Kidney capillary endothelial cell (primary cell): ENCODE results near the gene HOGA1.

Experiments used
- DNase-seq: peaks from one replicate; pipeline ENCODE4 v3.0.0-alpha.2; 2018; ENCODE audit warnings: low spot score

Gene HOGA1

DNA sequence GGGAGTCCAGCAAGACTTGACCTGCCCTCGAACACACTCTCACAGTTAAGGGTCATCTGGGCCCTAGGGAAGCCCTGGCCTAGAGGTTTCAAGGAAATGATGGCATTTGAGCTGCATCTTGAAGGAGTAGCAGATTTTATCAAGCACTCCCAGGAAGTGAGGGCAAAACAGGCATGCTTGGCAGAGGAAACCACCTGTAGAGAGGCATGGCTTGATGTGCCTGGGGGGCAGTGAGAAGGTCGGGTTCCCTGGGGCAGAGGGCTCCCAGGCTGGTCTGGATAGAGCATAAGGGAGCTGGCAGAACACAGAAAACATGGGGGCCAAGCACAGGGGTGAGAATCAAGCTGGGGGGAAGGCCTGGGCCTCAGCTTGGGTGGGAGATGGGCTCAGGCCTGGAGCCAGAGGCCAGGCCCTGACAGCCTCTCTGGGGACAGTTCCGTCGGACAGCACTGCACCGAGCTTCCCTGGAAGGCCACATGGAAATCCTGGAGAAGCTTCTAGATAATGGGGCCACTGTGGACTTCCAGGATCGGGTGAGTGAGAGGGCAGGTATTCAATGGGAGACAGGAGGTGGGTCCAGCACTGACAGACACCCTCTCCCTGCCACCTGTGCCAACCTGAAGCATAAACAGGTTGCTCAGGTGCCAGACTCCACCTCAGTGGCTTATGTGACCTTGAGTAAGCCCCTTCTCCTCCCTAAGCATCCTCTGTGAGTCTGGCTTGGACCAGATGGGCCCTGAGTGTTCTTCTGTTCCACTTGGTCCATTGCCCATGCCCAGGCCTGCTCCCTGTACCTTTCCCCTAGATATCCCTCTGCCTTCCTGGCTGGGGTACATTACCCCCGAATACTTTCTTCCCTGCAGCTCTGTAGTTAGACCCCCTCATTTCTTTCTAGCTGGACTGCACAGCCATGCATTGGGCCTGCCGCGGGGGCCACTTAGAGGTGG, 3.5 kb upstream of the HOGA1 start:
- no peak for DNase-seq

DNA sequence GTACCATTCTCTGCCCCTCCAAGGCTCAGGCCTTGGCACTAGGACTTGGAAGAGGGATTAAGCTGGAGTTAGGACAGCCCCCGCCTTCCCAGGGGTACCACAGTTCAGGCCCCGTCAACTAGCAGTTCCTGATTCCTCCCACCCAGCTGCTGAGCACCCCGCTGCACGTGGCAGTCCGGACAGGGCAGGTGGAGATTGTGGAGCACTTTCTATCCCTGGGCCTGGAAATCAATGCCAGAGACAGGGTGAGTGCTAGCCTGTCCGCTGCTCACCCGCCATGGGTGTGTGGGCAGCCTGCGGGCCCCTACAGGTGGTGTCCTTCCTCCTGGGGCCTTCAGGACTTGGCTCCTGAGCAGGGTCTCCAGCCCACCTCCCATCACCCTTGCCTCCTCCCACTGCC, 2.0 kb upstream of the HOGA1 start:
- DNase-seq, result no peak

DNA sequence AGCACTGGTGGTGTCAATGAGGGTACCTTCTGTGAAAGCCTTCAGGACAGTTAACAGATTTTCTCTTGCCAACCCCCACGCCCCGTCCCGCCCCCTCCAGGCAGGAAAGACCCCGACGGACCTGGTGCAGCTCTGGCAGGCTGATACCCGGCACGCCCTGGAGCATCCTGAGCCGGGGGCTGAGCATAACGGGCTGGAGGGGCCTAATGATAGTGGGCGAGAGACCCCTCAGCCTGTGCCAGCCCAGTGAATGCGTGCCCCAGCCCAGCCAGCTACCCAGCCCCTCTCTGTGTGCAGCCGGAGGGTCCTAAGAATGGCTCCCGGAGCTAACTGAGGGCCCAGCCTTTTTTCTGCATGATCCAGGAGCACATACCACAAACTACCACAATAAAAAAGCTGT, 713 bp upstream of the HOGA1 start:
- DNase-seq, result no peak

- no peak for DNase-seq
These were observed 729 bp downstream of the HOGA1 start for GRCh38 chr10:97584798-97585438.

GRCh38 chr10:97585439-97585811, 1.2 kb downstream of the HOGA1 start:
- DNase-seq, result no peak

DNA sequence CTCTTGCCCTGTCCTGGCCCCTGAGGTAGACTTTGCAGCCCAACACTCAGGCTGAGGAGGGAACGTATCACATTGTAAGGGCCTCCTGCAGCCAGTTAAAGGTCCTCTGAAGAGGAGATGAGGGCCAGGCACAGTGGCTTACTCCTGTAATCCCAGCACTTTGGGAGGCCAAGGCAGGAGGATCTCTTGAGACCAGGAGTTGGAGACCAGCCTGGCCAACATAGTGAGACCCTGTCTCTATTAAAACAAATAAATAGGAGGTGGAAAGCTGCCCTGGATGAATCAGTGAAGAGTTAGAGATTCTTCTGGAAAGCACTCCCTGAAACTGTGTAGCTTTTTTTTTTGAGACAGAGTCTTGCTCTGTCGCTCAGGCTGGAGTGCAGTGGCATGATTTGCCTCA, 3.0 kb downstream of the HOGA1 start:
- DNase-seq, result no peak

DNA sequence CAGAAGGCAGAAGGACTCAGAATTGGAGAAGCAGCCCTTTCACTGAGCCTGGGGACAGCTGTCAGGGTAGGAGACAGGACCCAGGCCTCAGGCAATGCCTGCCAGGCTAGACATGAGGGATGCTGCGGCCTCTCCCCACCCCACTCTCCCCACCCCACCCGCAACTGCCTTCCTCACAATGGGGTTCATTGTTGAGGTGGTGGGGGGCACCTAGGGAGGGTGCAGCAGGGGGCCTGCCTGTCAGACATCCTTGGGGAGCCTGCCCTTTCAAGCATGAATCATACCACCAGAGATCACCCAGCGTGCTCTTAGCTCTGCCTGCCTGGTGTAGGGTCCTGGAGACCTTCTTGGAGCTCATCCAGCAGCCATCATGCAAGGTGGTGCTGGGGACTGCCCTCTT, 5.3 kb downstream of the HOGA1 start, which contains the start of gene C10orf62:
C10orf62 (plus strand) TSS at position 243 of the 400 bp plus-strand sequence. CDS start 177 bp downstream, outside the sequence.
- DNase-seq, result no peak

DNA sequence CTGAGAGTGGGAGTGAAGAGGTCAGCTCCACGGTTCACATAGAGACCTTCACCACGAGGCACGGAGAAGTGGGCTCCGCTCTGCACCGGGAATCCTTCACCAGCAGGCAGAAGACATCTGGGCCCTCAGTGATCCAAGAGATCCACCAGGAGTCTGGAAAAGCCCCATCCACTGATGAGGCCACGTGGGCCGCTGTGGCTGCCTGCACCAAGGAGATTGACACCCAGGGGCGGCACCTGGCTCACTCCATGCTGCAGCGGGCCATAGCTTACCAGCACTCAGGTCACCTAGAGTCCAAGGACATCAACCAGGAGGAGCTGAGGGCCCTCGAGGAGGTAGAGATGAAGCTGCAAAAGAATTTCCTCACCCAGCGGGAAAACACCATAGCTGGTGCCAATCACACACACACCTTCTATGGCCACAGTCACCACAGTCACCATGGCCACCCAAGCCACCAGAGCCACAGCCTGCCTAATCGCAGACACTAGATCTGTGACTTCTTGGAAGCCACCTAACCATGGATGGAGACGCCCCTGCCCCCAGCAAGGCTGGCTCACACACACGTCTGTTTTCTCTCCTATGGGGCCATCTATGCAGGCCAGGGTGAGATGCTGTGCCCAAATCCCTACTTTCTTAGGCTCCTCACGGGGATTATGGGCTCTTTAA, 6.0 kb downstream of the HOGA1 start:
- DNase-seq, result no peak

GRCh38 chr10:97590748-97591495, 6.7 kb downstream of the HOGA1 start:
- DNase-seq, result no peak

GRCh38 chr10:97593421-97593820, 9.2 kb downstream of the HOGA1 start:
- no peak for DNase-seq

GRCh38 chr10:97596101-97597082, 12.2 kb downstream of the HOGA1 start:
- DNase-seq, result peak; percentile 95

DNA sequence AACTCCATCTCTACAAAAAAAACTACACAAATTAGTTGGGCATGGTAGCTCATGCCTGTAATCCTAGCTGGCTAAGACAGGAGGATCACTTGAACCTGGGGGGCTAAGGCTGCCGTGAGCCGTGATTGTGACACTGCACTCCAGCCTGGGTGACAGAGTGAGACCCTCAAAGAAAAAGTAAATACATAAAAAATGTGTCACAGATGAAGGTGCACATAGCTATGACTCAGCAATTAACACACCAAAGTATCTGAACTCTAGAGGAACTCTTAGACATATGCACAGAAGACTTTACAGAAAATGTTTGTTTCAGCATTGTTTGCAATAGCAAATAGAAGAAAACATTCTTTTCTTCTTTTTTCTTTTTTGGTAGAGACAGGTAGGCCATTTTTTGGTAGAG, 13.6 kb downstream of the HOGA1 start:
- peak; percentile 14 for DNase-seq

DNA sequence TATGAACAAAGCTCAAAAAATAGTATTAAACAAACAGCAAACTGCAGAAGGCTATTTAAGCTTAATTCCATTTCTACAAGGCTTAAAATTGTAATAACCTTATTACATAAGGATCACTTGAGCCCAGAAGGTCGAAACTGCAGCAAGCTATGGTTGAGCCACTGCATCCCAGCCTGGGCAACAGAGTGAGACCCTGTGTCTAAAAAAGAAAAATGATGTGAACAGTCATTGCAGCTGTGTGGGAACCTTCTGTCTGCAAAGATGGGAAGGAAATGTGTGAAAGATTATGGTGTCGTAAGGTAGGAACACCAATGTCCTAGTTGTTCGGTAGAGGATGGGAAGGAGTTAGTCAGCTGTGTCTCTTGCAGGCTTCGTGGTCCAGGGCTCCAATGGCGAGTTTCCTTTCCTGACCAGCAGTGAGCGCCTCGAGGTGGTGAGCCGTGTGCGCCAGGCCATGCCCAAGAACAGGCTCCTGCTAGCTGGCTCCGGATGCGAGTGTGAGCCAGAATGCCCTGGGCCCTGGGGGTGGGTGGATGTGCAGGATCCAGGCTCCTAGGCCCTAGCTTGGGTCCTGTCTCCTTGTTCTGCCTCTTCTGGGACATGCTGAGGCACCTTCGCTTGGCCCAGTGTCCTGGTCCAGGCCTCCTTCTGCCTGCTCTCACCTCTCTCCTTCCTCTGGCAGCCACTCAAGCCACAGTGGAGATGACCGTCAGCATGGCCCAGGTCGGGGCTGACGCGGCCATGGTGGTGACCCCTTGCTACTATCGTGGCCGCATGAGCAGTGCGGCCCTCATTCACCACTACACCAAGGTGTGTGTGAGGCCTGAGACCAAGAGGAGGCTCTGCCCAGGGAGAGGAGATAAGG, 14.4 kb downstream of the HOGA1 start:
- no peak for DNase-seq

GRCh38 chr10:97599272-97599619, 15.1 kb downstream of the HOGA1 start:
- DNase-seq, result no peak

DNA sequence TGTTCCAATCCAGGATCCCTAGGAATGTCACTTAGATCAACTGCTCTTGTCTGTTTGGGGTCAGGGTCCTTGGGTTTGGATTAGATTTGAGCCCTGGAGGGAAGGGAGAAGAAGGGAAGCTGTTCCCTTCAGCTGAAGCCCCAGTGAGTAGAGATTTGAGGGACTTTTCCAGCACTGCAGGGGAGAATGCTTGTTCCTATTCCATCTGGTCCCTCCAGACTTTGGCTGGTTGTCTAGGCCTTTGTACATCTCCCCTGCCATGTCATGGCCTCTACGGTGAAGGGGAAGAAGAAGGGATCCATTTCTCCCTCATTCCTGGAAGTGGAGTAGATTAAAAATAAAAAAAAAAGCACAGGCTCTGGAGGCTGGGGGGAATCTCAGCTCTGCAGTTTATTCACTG, 16.4 kb downstream of the HOGA1 start:
- no peak for DNase-seq

DNA sequence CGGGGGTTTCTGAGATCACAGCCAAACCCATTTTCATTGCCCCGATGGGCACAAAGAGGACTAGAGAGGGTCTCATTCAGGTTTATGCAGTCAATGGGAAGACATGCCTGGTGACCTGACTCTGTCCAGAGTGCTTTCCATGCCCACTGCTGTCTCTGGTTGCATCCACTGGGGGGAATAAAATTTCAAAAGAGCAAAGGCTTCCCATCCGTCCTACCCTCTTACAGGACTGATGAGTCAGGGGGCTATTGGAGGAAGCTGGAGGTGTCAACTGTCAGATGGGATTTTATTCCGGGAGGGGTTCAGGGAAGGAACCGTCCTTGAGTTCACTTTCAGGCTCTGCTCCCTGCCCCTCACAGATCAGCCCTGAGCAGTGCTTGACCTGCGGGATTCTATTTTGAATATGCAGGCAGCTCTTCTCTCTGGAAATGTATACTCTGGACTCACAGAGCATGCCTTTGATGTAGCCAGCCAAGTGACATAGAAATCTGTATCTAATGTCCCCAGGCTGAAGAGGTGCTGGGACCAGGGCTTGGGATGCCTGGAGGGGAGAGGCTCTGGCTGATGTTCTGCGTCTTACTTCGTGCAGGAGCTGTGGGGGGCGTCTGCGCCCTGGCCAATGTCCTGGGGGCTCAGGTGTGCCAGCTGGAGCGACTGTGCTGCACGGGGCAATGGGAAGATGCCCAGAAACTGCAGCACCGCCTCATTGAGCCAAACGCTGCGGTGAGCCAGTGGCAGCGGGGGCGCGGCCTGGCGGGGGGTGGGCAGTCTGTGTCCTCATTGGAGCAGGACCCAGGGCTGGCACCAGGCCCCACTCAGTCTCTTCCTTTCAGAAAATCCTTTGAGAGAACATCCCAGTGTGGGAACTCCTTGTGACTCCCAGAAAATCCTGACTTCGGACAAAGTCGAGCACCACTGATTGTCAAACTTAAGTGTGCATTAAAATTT, 17.4 kb downstream of the HOGA1 start:
- no peak for DNase-seq

- no peak for DNase-seq
These were observed 23.0 kb downstream of the HOGA1 start for GRCh38 chr10:97607095-97607636.

GRCh38 chr10:97608991-97609561, 24.9 kb downstream of the HOGA1 start:
- DNase-seq, result no peak
